ENCODE data around the gene SH3BP2. TPM values are rescaled to one million over a fixed set of nuclear protein-coding genes. Genes with fewer than 3 reads are reported as not detected.

The SH3BP2 gene
- total and polyA plus RNA-seq, 2 donors from 2014 or later: 27.3 to 128 TPM

DNA sequence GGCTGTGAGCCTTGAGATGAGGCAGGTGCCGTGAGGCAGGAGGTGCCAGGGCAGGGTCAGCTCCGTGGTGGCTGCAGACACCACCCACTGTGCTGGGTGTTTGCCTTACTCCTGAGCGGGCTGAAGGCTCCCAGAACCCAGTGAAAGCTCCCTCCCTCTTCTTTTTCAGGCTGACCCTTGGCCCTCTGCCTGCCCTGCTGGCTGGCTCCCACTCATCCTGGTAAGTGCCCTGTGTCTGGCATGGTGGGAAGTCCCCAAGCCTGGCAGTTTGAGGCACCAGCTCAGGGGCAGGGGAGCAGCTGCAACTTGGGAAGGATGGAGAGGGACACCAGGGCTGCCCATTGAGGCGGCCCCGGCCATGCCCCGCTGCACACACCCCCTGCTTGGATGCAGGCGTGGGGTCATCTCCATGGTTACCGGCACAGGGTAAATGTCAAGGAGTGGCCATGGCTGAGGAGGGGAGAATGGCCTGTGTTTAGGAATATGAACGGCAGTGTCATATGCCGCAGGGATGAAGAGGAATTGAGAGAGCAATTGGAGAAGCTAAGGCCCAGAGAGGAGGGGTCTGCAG, 16.8 kb downstream of the SH3BP2 start:
- no peak overlapping the region for H3K27ac ChIP-seq (ENCODE audit: low read depth in 2 of 2, low read length in 2 of 2)

DNA sequence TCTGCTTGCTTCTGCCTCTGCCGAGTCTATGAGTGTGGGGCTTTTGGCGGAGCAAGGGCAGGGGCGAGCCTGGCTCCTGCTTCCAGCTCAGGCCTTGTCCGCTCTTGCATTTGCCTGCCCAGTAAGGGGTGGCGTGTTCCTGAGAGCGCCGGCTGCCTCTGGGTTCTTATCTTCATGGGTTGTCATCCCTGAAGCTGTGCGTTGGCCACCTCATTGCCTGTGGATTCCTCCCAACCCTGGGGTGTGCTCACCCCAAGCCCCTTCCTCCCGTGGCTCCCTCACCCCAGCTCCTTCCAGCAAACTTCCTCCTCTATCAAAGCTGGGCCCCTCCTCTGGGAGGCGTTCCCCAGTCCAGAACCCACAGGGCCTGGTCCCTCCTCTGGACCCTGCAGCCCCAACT, 17.5 kb downstream of the SH3BP2 start:
- no peak for FAIRE-seq
- TF ChIP-seq, protein P1, sequence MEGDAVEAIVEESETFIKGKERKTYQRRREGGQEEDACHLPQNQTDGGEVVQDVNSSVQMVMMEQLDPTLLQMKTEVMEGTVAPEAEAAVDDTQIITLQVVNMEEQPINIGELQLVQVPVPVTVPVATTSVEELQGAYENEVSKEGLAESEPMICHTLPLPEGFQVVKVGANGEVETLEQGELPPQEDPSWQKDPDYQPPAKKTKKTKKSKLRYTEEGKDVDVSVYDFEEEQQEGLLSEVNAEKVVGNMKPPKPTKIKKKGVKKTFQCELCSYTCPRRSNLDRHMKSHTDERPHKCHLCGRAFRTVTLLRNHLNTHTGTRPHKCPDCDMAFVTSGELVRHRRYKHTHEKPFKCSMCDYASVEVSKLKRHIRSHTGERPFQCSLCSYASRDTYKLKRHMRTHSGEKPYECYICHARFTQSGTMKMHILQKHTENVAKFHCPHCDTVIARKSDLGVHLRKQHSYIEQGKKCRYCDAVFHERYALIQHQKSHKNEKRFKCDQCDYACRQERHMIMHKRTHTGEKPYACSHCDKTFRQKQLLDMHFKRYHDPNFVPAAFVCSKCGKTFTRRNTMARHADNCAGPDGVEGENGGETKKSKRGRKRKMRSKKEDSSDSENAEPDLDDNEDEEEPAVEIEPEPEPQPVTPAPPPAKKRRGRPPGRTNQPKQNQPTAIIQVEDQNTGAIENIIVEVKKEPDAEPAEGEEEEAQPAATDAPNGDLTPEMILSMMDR (IDR thresholded peaks at IDR 0.05; ENCODE audit: borderline replicate concordance, extremely low read depth, insufficient read depth): no peak
- peaks cover 0 to 4% (median 3%) of the 10 kb centered on the region in 3 donors for H3K36me3 ChIP-seq (ENCODE audit: control insufficient read depth in 2 of 3, insufficient read depth in 3 of 3, low read length in 3 of 3)
- no peak overlapping the region for H3K4me3 ChIP-seq (ENCODE audit: low read length in 3 of 3)
- DNase-seq: no peak
- H3K27me3 ChIP-seq (ENCODE audit: control insufficient read depth, insufficient read depth, low read length): no peaks in the 10 kb centered on the region
- no peaks in the 10 kb centered on the region for H3K9me3 ChIP-seq (ENCODE audit: control insufficient read depth in 2 of 3, insufficient read depth in 1 of 3, low read length in 3 of 3)
- H3K27ac ChIP-seq (ENCODE audit: low read depth in 2 of 2, low read length in 2 of 2): no peak overlapping the region
- no peak overlapping the region for H3K9ac ChIP-seq (ENCODE audit: low read length in 3 of 3)
- H3K4me1 ChIP-seq (ENCODE audit: control insufficient read depth in 2 of 3, insufficient read depth in 2 of 3, low read depth in 1 of 3, low read length in 3 of 3): peaks cover 0 to 56% (median 38%) of the 10 kb centered on the region in 3 donors
- intact Hi-C loops (cut with DNase I): no loop called here

More for the DNA sequence above, 16.8 kb downstream of the SH3BP2 start:
- FAIRE-seq: no peak
- no peak overlapping the region for H3K4me3 ChIP-seq (ENCODE audit: low read length in 3 of 3)
- H3K4me1 ChIP-seq (ENCODE audit: control insufficient read depth in 2 of 3, insufficient read depth in 2 of 3, low read depth in 1 of 3, low read length in 3 of 3): peaks cover 0 to 63% (median 43%) of the 10 kb centered on the region in 3 donors
- H3K27me3 ChIP-seq (ENCODE audit: control insufficient read depth, insufficient read depth, low read length): no peaks in the 10 kb centered on the region
- H3K36me3 ChIP-seq (ENCODE audit: control insufficient read depth in 2 of 3, insufficient read depth in 3 of 3, low read length in 3 of 3): peaks cover 0 to 4% (median 3%) of the 10 kb centered on the region in 3 donors
- intact Hi-C loops (cut with DNase I): no loop called here
- TF ChIP-seq, protein P1 (IDR thresholded peaks at IDR 0.05; ENCODE audit: borderline replicate concordance, extremely low read depth, insufficient read depth): no peak
- no peak overlapping the region for H3K9ac ChIP-seq (ENCODE audit: low read length in 3 of 3)
- peak in 2 of 5 donors; percentile 66 to 69 for DNase-seq
- no peaks in the 10 kb centered on the region for H3K9me3 ChIP-seq (ENCODE audit: control insufficient read depth in 2 of 3, insufficient read depth in 1 of 3, low read length in 3 of 3)

DNA sequence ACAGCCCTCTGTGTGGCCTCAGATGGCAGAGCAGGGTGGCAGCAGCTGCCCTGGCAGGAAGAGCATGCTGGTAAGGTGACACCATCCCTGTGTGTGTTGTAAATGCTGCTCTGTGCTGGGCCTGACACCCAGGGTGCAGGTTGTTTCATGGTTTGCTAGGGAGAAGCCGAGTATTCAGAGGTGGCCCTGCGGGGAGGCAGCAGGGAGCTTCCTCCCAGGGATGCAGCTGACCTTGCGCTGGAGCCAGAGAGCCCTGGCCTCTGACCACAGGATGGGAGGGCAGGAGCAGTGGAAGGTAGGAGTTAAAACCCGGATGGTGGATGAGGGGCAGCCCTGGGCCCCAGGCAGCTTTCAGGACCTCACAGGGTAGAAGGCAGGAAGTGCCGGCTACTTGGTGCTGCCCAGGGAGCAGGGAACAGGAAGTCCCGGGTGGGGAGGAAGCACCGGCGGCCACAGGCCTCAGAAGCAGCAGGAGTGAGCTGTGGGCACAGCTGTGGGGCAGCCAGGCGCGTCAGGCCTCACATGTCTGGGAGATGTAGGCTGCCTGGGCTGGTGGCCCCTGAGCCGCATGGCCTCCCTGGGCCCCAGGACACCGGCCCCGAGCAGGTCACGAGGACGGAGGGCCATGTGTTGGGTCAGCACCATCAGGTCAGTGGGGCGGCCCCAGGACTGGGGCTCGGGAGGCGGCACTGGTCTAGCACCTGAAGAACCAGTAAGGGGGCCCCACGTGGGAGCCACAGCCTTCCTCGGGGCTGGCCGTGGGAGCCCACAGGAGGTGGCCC, 19.1 kb downstream of the SH3BP2 start:
- Histone ChIP-seq H3K9ac (ENCODE audit: low read length in 3 of 3) (no peak overlapping the region), H3K36me3 (ENCODE audit: control insufficient read depth in 2 of 3, insufficient read depth in 3 of 3, low read length in 3 of 3) (peaks cover 0 to 4% (median 3%) of the 10 kb centered on the region in 3 donors), H3K4me3 (ENCODE audit: low read length in 3 of 3) (no peak overlapping the region), H3K9me3 (ENCODE audit: control insufficient read depth in 2 of 3, insufficient read depth in 1 of 3, low read length in 3 of 3) (no peaks in the 10 kb centered on the region), H3K27ac (ENCODE audit: low read depth in 2 of 2, low read length in 2 of 2) (peak overlapping the region; percentile 16 to 57), H3K4me1 (ENCODE audit: control insufficient read depth in 2 of 3, insufficient read depth in 2 of 3, low read depth in 1 of 3, low read length in 3 of 3) (peaks cover 0 to 40% (median 23%) of the 10 kb centered on the region in 3 donors), H3K27me3 (ENCODE audit: control insufficient read depth, insufficient read depth, low read length) (no peaks in the 10 kb centered on the region)
- TF ChIP-seq, protein P1 (IDR thresholded peaks at IDR 0.05; ENCODE audit: borderline replicate concordance, extremely low read depth, insufficient read depth): no peak
- intact Hi-C loops (cut with DNase I): no loop called here
- FAIRE-seq (no peak), DNase-seq (peak; percentile 72 to 93 (median 80))

All from kidney (tissue), 14 donors.